ENCODE data around the gene INPP4B. TPM values are rescaled to one million over a fixed set of nuclear protein-coding genes. Genes with fewer than 3 reads are reported as not detected.
A peak's percentile ranks its signal among the peaks of the same experiment; 100 is the strongest.

The INPP4B gene
- total RNA-seq, 1 experiment from 2014 or later = 14.3 TPM

DNA sequence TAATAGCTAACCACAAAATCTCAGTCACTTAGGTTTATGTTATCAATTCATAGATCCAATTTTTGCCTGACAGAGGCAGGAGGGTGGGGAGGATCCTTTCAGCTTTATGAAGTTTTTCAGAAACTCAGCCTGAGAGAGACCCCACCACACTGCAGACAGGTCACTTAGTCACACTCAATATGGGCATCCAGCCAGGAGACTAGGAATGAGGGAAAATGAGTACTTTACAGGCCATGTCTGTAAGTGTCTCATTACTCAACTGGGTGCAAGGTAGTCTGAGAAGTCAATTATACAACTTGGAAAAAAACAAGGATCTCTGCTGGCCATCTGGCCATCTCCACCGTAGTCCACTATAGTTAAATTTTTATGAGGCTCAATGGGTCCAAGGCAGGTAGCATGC, 365.9 kb downstream of the INPP4B start:
- peak; percentile 37; the same call in 1 of the 2 replicates for TF ChIP-seq CEBPB (IDR thresholded peaks at IDR 0.05; ENCODE audit: low read depth)
- 0 out of 2 replicates have a peak, but pooled peaks have one; percentile 18 for TF ChIP-seq SP1 (IDR thresholded peaks at IDR 0.05; ENCODE audit: low read depth)
- no peak for TF ChIP-seq ZNF274 (IDR thresholded peaks at IDR 0.05; ENCODE audit: low read depth, low read length)
- no peak overlapping the region for H3K27ac ChIP-seq (ENCODE audit: low read depth, low read length)

DNA sequence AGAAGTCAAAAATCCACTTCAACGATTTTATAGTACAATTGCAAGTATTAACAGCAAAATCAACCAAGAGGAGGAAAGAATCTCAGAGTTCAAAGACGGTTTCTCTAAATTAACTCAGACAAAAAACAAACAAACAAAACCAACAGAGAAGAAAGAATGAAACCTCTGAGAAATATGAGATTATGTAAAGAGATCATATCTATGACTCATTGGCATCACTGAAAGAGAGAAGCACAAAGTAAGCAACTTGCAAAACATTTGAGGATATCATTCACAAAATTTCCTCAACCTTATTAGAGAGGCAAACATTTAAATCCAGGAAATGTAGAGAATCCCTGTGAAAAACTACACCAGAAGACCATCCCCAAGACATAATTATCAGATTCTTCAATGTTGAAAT, 370.4 kb downstream of the INPP4B start:
- RAD21 ChIA-PET (ENCODE audit: low non-redundant PET in 1 of 2, low total read pairs in 2 of 2, uncharacterized antibody in 2 of 2, unreplicated experiment in 2 of 2) = no interaction called here
- Histone ChIP-seq H3K9me3 (ENCODE audit: control insufficient read depth in 1 of 2, insufficient read depth in 1 of 2, low read depth in 1 of 2, low read length in 2 of 2) (no peaks in the 10 kb centered on the region), H3K36me3 (ENCODE audit: control insufficient read depth in 1 of 2, insufficient read depth in 2 of 2, low read length in 2 of 2) (no peaks in the 10 kb centered on the region), H3K79me2 (ENCODE audit: insufficient read depth, low read length) (no peaks in the 10 kb centered on the region), H3K4me2 (ENCODE audit: low read length) (no peak overlapping the region), H3K9ac (ENCODE audit: low read length) (no peak overlapping the region), H3K4me3 (replicated peaks in 1 of 2; ENCODE audit: low read depth in 1 of 2, low read length in 2 of 2) (no peak overlapping the region), H3K27ac (ENCODE audit: low read depth, low read length) (peak overlapping the region; percentile 22; the same call in 1 of the 2 replicates), H2AFZ (ENCODE audit: low read depth, low read length, poor library complexity, severe bottlenecking) (no peak overlapping the region), H4K20me1 (ENCODE audit: insufficient read depth) (no peaks in the 10 kb centered on the region), H3K9me2 (ENCODE audit: insufficient read depth) (no peaks in the 10 kb centered on the region), H3K4me1 (ENCODE audit: control insufficient read depth in 1 of 2, insufficient read depth in 2 of 2, low read length in 2 of 2) (peaks cover 34 to 36% of the 10 kb centered on the region in 2 experiments), H3K27me3 (ENCODE audit: insufficient read depth, low read length) (no peaks in the 10 kb centered on the region)
- no TSS peak for BruUV-seq (replicated peaks)
- intact Hi-C loops (cut with micrococcal nuclease) = no loop called here
- CTCF ChIA-PET = no interaction called here
- DNase-seq (ENCODE audit: low read depth, low spot score) = no peak
- POLR2A ChIA-PET = no interaction called here
- ATAC-seq = no peak
- TF ChIP-seq POLR2A (IDR thresholded peaks at IDR 0.05; ENCODE audit: borderline replicate concordance, extremely low read depth, insufficient read depth, insufficient read length) = no peak
- TF ChIP-seq, protein P1, sequence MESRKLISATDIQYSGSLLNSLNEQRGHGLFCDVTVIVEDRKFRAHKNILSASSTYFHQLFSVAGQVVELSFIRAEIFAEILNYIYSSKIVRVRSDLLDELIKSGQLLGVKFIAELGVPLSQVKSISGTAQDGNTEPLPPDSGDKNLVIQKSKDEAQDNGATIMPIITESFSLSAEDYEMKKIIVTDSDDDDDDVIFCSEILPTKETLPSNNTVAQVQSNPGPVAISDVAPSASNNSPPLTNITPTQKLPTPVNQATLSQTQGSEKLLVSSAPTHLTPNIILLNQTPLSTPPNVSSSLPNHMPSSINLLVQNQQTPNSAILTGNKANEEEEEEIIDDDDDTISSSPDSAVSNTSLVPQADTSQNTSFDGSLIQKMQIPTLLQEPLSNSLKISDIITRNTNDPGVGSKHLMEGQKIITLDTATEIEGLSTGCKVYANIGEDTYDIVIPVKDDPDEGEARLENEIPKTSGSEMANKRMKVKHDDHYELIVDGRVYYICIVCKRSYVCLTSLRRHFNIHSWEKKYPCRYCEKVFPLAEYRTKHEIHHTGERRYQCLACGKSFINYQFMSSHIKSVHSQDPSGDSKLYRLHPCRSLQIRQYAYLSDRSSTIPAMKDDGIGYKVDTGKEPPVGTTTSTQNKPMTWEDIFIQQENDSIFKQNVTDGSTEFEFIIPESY (IDR thresholded peaks at IDR 0.05; ENCODE audit: extremely low read depth, insufficient replicate concordance, low read length) = no peak
- peak; percentile 39; the same call in 1 of the 2 replicates for TF ChIP-seq FOSL1 (IDR thresholded peaks at IDR 0.05; ENCODE audit: low read depth)
- TF ChIP-seq ELF1 (IDR thresholded peaks at IDR 0.05; ENCODE audit: borderline replicate concordance, low read depth) = no peak
- TF ChIP-seq, protein P2, sequence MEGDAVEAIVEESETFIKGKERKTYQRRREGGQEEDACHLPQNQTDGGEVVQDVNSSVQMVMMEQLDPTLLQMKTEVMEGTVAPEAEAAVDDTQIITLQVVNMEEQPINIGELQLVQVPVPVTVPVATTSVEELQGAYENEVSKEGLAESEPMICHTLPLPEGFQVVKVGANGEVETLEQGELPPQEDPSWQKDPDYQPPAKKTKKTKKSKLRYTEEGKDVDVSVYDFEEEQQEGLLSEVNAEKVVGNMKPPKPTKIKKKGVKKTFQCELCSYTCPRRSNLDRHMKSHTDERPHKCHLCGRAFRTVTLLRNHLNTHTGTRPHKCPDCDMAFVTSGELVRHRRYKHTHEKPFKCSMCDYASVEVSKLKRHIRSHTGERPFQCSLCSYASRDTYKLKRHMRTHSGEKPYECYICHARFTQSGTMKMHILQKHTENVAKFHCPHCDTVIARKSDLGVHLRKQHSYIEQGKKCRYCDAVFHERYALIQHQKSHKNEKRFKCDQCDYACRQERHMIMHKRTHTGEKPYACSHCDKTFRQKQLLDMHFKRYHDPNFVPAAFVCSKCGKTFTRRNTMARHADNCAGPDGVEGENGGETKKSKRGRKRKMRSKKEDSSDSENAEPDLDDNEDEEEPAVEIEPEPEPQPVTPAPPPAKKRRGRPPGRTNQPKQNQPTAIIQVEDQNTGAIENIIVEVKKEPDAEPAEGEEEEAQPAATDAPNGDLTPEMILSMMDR (IDR thresholded peaks at IDR 0.05 in 2 of 3, conservative IDR thresholded peaks at IDR 0.05 in 1 of 3; ENCODE audit: borderline replicate concordance in 1 of 3, insufficient read depth in 1 of 3, low read depth in 2 of 3, low read length in 2 of 3) = no peak
- 0 out of 2 replicates have a peak, but pooled peaks have one; percentile 13 for TF ChIP-seq JUND (IDR thresholded peaks at IDR 0.05)
- no peak for TF ChIP-seq ZFX (IDR thresholded peaks at IDR 0.05)
- no peak for TF ChIP-seq EZH2 (IDR thresholded peaks at IDR 0.05)
- TF ChIP-seq SIN3A (IDR thresholded peaks at IDR 0.05; ENCODE audit: low read depth) = no peak
- no peak for TF ChIP-seq ZNF274 (IDR thresholded peaks at IDR 0.05; ENCODE audit: low read depth, low read length)
- TF ChIP-seq, protein P3, sequence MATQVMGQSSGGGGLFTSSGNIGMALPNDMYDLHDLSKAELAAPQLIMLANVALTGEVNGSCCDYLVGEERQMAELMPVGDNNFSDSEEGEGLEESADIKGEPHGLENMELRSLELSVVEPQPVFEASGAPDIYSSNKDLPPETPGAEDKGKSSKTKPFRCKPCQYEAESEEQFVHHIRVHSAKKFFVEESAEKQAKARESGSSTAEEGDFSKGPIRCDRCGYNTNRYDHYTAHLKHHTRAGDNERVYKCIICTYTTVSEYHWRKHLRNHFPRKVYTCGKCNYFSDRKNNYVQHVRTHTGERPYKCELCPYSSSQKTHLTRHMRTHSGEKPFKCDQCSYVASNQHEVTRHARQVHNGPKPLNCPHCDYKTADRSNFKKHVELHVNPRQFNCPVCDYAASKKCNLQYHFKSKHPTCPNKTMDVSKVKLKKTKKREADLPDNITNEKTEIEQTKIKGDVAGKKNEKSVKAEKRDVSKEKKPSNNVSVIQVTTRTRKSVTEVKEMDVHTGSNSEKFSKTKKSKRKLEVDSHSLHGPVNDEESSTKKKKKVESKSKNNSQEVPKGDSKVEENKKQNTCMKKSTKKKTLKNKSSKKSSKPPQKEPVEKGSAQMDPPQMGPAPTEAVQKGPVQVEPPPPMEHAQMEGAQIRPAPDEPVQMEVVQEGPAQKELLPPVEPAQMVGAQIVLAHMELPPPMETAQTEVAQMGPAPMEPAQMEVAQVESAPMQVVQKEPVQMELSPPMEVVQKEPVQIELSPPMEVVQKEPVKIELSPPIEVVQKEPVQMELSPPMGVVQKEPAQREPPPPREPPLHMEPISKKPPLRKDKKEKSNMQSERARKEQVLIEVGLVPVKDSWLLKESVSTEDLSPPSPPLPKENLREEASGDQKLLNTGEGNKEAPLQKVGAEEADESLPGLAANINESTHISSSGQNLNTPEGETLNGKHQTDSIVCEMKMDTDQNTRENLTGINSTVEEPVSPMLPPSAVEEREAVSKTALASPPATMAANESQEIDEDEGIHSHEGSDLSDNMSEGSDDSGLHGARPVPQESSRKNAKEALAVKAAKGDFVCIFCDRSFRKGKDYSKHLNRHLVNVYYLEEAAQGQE (IDR thresholded peaks at IDR 0.05; ENCODE audit: low read depth) = no peak
- no peak for TF ChIP-seq POLR2AphosphoS5 (IDR thresholded peaks at IDR 0.05; ENCODE audit: low read depth, low read length)

More for the DNA sequence above, 365.9 kb downstream of the INPP4B start:
- H3K4me2 ChIP-seq (ENCODE audit: low read length) = no peak overlapping the region
- CTCF ChIA-PET = no interaction called here
- peaks cover 14 to 17% of the 10 kb centered on the region in 2 experiments for H3K4me1 ChIP-seq (ENCODE audit: control insufficient read depth in 1 of 2, insufficient read depth in 2 of 2, low read length in 2 of 2)
- no peaks in the 10 kb centered on the region for H3K27me3 ChIP-seq (ENCODE audit: insufficient read depth, low read length)
- no peaks in the 10 kb centered on the region for H3K79me2 ChIP-seq (ENCODE audit: insufficient read depth, low read length)
- DNase-seq (ENCODE audit: low read depth, low spot score) (no peak), ATAC-seq (no peak)
- no peaks in the 10 kb centered on the region for H3K9me3 ChIP-seq (ENCODE audit: control insufficient read depth in 1 of 2, insufficient read depth in 1 of 2, low read depth in 1 of 2, low read length in 2 of 2)
- no peaks in the 10 kb centered on the region for H3K9me2 ChIP-seq (ENCODE audit: insufficient read depth)
- POLR2A ChIA-PET = no interaction called here
- H3K4me3 ChIP-seq (replicated peaks in 1 of 2; ENCODE audit: low read depth in 1 of 2, low read length in 2 of 2) = no peak overlapping the region
- H4K20me1 ChIP-seq (ENCODE audit: insufficient read depth) = no peaks in the 10 kb centered on the region
- no peaks in the 10 kb centered on the region for H3K36me3 ChIP-seq (ENCODE audit: control insufficient read depth in 1 of 2, insufficient read depth in 2 of 2, low read length in 2 of 2)
- no TSS peak for BruUV-seq (replicated peaks)
- H2AFZ ChIP-seq (ENCODE audit: low read depth, low read length, poor library complexity, severe bottlenecking) = no peak overlapping the region
- no peak overlapping the region for H3K9ac ChIP-seq (ENCODE audit: low read length)
- intact Hi-C loops (cut with micrococcal nuclease) = no loop called here
- RAD21 ChIA-PET (ENCODE audit: low non-redundant PET in 1 of 2, low total read pairs in 2 of 2, uncharacterized antibody in 2 of 2, unreplicated experiment in 2 of 2) = no interaction called here
